ACC112 (cell line): ENCODE data around the gene TRPM3.

Experiments used
- H2AFZ ChIP-seq: fragments of 200-600 bp; sonication (generic); one replicate; pipeline ENCODE4 v1.6.0; 2017; ENCODE audit warnings: antibody characterized with exemption, low read length; ENCODE audit not compliant: unreplicated experiment
- H3K27ac ChIP-seq: fragments of 200-600 bp; sonication (generic); 2 replicates; pipeline ENCODE4 v1.5.1; 2014; ENCODE audit warnings: low read depth, mild to moderate bottlenecking, antibody characterized with exemption, low read length, moderate library complexity
- H3K27me3 ChIP-seq: fragments of 200-600 bp; sonication (generic); 2 replicates; pipeline ENCODE4 v1.6.1; 2014; ENCODE audit warnings: mild to moderate bottlenecking, antibody characterized with exemption, low read length, moderate library complexity, mixed read lengths; ENCODE audit not compliant: insufficient read depth
- H3K36me3 ChIP-seq: fragments of 200-600 bp; sonication (generic); 2 replicates; pipeline ENCODE4 v1.6.1; 2016; ENCODE audit warnings: mild to moderate bottlenecking, antibody characterized with exemption, low read length, moderate library complexity, mixed read lengths; ENCODE audit not compliant: insufficient read depth
- H3K4me1 ChIP-seq: fragments of 200-600 bp; sonication (generic); one replicate; pipeline ENCODE4 v1.6.1; 2016; ENCODE audit warnings: low read length, mixed read lengths; ENCODE audit not compliant: insufficient read depth, unreplicated experiment, control insufficient read depth
- H3K4me3 ChIP-seq: fragments of 200-600 bp; sonication (generic); 2 replicates; pipeline ENCODE4 v1.5.1; 2014; ENCODE audit warnings: mild to moderate bottlenecking, low read depth, low read length
- H3K79me2 ChIP-seq: fragments of 200-600 bp; sonication (generic); one replicate; pipeline ENCODE4 v1.6.0; 2016; ENCODE audit warnings: low read length; ENCODE audit not compliant: control insufficient read depth, unreplicated experiment, insufficient read depth

TRPM3 gene

GRCh38 chr9:70535546-70536323, 585.7 kb downstream of the TRPM3 start:
- no peak overlapping the region for H2AFZ ChIP-seq
- H3K27ac ChIP-seq, result no peak overlapping the region
- H3K36me3 ChIP-seq, result no peaks in the 10 kb centered on the region
- peaks cover 26% of the 10 kb centered on the region for H3K4me1 ChIP-seq
- H3K4me3 ChIP-seq, result no peak overlapping the region
- H3K79me2 ChIP-seq, result no peaks in the 10 kb centered on the region
- H3K27me3 ChIP-seq, result no peaks in the 10 kb centered on the region

GRCh38 chr9:70534471-70534870, 587.0 kb downstream of the TRPM3 start:
- Histone ChIP-seq H2AFZ (no peak overlapping the region), H3K27ac (peak overlapping the region; percentile 76), H3K27me3 (no peaks in the 10 kb centered on the region), H3K4me1 (peaks cover 26% of the 10 kb centered on the region), H3K79me2 (no peaks in the 10 kb centered on the region), H3K4me3 (no peak overlapping the region), H3K36me3 (no peaks in the 10 kb centered on the region)

- Histone ChIP-seq H3K27me3 (no peaks in the 10 kb centered on the region), H3K4me1 (peaks cover 26% of the 10 kb centered on the region), H3K36me3 (no peaks in the 10 kb centered on the region), H3K27ac (peak overlapping the region; percentile 76), H3K79me2 (no peaks in the 10 kb centered on the region), H2AFZ (peak overlapping the region; percentile 19), H3K4me3 (no peak overlapping the region)
These were observed 587.4 kb downstream of the TRPM3 start for GRCh38 chr9:70534061-70534460.

DNA sequence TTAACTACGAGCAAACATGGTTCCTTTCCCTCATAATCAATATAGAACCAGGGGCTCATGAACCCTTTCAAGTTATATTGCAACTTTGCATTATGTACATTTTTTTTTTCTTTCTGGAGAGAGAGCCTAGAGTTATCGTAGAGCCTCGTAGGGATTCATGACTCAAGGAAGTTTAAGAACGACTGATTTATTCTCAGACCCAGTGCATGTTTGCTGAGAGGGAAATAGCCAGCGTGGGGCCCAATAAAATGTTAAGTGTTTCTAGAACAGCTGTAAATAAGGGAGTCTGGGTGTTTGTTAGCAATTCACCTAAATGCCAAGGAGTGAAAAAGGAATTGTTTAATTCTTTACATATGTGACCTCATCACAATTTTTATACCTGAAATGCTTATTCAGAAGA, 587.9 kb downstream of the TRPM3 start:
- peak overlapping the region; percentile 76 for H3K27ac ChIP-seq
- no peaks in the 10 kb centered on the region for H3K36me3 ChIP-seq
- no peaks in the 10 kb centered on the region for H3K27me3 ChIP-seq
- H3K4me3 ChIP-seq, result no peak overlapping the region
- H3K4me1 ChIP-seq, result peaks cover 26% of the 10 kb centered on the region
- no peaks in the 10 kb centered on the region for H3K79me2 ChIP-seq
- no peak overlapping the region for H2AFZ ChIP-seq

GRCh38 chr9:70532716-70533115, 588.7 kb downstream of the TRPM3 start:
- Histone ChIP-seq H3K79me2 (no peaks in the 10 kb centered on the region), H3K27me3 (no peaks in the 10 kb centered on the region), H3K36me3 (no peaks in the 10 kb centered on the region), H3K4me3 (no peak overlapping the region), H2AFZ (no peak overlapping the region), H3K4me1 (peaks cover 26% of the 10 kb centered on the region), H3K27ac (no peak overlapping the region)

GRCh38 chr9:70531311-70531710, 590.1 kb downstream of the TRPM3 start:
- Histone ChIP-seq H3K27ac (no peak overlapping the region), H3K79me2 (no peaks in the 10 kb centered on the region), H2AFZ (no peak overlapping the region), H3K4me3 (no peak overlapping the region), H3K4me1 (peaks cover 26% of the 10 kb centered on the region), H3K27me3 (no peaks in the 10 kb centered on the region), H3K36me3 (no peaks in the 10 kb centered on the region)

- Histone ChIP-seq H2AFZ (no peak overlapping the region), H3K79me2 (no peaks in the 10 kb centered on the region), H3K27me3 (no peaks in the 10 kb centered on the region), H3K4me3 (no peak overlapping the region), H3K36me3 (no peaks in the 10 kb centered on the region), H3K4me1 (peaks cover 31% of the 10 kb centered on the region), H3K27ac (no peak overlapping the region)
These were observed 590.7 kb downstream of the TRPM3 start for GRCh38 chr9:70530716-70531115.

- Histone ChIP-seq H3K27ac (no peak overlapping the region), H3K4me3 (no peak overlapping the region), H2AFZ (no peak overlapping the region), H3K4me1 (peaks cover 39% of the 10 kb centered on the region), H3K27me3 (no peaks in the 10 kb centered on the region), H3K79me2 (no peaks in the 10 kb centered on the region), H3K36me3 (no peaks in the 10 kb centered on the region)
These were observed 591.6 kb downstream of the TRPM3 start for GRCh38 chr9:70529833-70530232.

- Histone ChIP-seq H3K79me2 (no peaks in the 10 kb centered on the region), H3K4me3 (no peak overlapping the region), H3K4me1 (peaks cover 34% of the 10 kb centered on the region), H2AFZ (no peak overlapping the region), H3K36me3 (no peaks in the 10 kb centered on the region), H3K27ac (no peak overlapping the region), H3K27me3 (no peaks in the 10 kb centered on the region)
These were observed 592.0 kb downstream of the TRPM3 start for GRCh38 chr9:70529377-70529776.

DNA sequence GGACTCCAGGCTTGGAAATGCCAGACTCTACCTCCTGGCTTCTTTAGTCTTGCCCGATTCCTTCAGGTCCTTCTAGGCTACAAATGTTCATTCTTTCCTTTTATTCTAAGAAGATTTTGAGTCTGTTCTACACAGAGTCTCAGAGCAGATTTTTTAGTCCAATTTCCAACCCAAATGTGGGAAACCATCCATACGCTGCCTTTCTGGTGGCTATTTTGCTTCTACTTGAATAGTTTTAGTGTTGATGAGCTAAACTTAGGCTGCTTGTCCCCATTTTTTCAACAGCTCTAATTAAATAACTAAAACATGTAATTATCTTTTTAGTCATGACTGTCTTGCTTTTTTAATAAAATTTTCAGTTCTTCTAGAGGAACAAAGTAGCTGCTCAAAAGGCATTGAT, 594.5 kb downstream of the TRPM3 start:
- Histone ChIP-seq H3K4me3 (no peak overlapping the region), H3K36me3 (no peaks in the 10 kb centered on the region), H3K79me2 (no peaks in the 10 kb centered on the region), H3K27ac (no peak overlapping the region), H3K4me1 (peaks cover 22% of the 10 kb centered on the region), H3K27me3 (no peaks in the 10 kb centered on the region), H2AFZ (no peak overlapping the region)

DNA sequence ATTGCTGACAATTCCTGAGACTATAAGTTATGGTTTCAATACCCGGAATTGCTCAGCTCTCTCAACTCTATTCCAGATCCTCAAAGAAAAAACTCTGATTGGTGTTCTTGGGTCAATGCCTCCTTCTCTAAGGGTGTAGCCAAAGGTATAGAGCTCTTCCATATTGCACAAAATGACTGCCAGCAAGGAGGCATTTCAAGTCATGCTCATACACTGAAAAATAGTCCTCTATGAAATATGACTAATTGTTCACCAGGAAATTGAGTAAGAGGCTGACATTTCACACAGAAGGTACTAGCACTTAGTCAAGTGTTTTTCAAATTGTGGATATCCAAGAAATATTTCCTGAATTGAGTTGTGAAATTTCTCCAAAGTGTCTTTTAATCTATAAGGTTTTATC, 595.9 kb downstream of the TRPM3 start:
- Histone ChIP-seq H3K4me1 (peaks cover 13% of the 10 kb centered on the region), H3K27ac (peak overlapping the region; percentile 77), H3K27me3 (no peaks in the 10 kb centered on the region), H2AFZ (peak overlapping the region; percentile 76), H3K4me3 (no peak overlapping the region), H3K36me3 (no peaks in the 10 kb centered on the region), H3K79me2 (no peaks in the 10 kb centered on the region)
